ENCODE measurements around the gene GKN2. TPM values are rescaled to one million over a fixed set of nuclear protein-coding genes. Genes with fewer than 3 reads are reported as not detected.
"Not testable (repeated sequence)": the region's sequence is repeated elsewhere in the genome, so short reads cannot be mapped to it uniquely, and the experiment has no call there.

GKN2 gene
- total RNA-seq, 2 donors from 2014 or later = not detected

DNA sequence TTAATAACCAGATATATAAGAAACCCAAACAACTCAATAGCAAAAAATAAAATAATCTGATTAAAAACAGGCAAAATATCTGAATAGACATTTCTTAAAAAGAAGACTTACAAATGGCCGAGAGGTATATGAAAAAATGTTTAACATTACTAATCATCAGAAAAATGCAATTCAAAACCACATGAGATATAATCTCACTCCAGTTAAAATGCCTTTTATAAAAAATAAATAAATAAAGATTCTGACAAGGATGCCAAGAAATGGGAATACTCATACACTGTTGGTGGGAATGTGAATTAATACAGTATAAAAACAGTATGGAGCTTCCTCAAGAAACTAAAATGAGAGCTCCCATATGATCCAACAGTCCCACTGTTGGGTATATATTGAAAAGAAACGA lies 47.6 kb downstream of the GKN2 start:
- Histone ChIP-seq H3K4me3 (no peak overlapping the region), H3K27ac (no peak overlapping the region), H3K9me3 (peaks cover 7 to 30% of the 10 kb centered on the region in 2 donors), H3K4me1 (peaks cover 0 to 15% of the 10 kb centered on the region in 2 donors), H3K27me3 (no peaks in the 10 kb centered on the region), H3K36me3 (no peaks in the 10 kb centered on the region)
- DNase-seq (ENCODE audit: low spot score) = no peak
- TF ChIP-seq, protein P1, sequence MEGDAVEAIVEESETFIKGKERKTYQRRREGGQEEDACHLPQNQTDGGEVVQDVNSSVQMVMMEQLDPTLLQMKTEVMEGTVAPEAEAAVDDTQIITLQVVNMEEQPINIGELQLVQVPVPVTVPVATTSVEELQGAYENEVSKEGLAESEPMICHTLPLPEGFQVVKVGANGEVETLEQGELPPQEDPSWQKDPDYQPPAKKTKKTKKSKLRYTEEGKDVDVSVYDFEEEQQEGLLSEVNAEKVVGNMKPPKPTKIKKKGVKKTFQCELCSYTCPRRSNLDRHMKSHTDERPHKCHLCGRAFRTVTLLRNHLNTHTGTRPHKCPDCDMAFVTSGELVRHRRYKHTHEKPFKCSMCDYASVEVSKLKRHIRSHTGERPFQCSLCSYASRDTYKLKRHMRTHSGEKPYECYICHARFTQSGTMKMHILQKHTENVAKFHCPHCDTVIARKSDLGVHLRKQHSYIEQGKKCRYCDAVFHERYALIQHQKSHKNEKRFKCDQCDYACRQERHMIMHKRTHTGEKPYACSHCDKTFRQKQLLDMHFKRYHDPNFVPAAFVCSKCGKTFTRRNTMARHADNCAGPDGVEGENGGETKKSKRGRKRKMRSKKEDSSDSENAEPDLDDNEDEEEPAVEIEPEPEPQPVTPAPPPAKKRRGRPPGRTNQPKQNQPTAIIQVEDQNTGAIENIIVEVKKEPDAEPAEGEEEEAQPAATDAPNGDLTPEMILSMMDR (IDR thresholded peaks at IDR 0.05) = no peak

DNA sequence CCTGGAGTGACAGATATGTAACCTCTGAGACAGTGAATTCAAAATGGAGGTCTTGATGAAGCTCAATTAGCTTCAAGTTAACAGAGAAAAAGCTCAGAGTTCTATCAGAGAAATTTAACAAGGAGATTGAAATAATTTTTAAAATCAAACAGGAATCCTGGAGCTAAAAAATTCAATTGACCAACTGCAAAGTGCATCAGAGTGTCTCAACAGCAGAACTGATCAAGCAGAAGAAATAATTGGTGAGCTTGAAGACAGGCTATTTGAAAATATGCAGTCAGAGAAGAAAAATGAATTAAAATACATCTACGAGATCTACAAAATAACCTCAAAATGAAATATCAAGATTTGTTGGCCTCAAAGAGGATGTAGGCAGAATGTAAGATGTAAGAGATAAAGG lies 51.1 kb downstream of the GKN2 start:
- H3K36me3 ChIP-seq = no peaks in the 10 kb centered on the region
- TF ChIP-seq, protein P1 (IDR thresholded peaks at IDR 0.05) = no peak
- no peak overlapping the region for H3K27ac ChIP-seq

DNA sequence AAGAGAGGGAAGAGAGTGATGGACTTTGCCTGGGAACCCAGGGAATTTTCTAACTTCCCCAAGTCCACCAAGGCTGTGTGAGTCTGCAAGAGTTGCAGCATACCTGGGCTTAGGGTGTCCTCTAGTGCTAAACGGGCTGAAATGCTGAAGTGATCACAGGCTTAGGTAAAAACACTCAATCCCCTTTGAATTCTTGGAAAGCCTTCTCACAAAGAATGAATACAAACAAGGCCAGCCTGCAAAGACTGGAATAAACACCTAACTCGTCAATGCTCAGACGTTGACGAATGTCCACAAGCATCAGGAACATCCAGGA lies 51.5 kb downstream of the GKN2 start:
- Histone ChIP-seq H3K27ac (no peak overlapping the region), H3K4me3 (no peak overlapping the region), H3K9me3 (peaks cover 7 to 31% of the 10 kb centered on the region in 2 donors), H3K27me3 (no peaks in the 10 kb centered on the region), H3K4me1 (no peaks in the 10 kb centered on the region), H3K36me3 (no peaks in the 10 kb centered on the region)
- no peak for DNase-seq (ENCODE audit: low spot score)
- TF ChIP-seq, protein P1 (IDR thresholded peaks at IDR 0.05) = no peak

More for the DNA sequence above, 51.1 kb downstream of the GKN2 start:
- no peak for DNase-seq (ENCODE audit: low spot score)
- no peaks in the 10 kb centered on the region for H3K4me1 ChIP-seq
- peaks cover 7 to 31% of the 10 kb centered on the region in 2 donors for H3K9me3 ChIP-seq
- H3K27me3 ChIP-seq = no peaks in the 10 kb centered on the region
- no peak overlapping the region for H3K4me3 ChIP-seq

DNA sequence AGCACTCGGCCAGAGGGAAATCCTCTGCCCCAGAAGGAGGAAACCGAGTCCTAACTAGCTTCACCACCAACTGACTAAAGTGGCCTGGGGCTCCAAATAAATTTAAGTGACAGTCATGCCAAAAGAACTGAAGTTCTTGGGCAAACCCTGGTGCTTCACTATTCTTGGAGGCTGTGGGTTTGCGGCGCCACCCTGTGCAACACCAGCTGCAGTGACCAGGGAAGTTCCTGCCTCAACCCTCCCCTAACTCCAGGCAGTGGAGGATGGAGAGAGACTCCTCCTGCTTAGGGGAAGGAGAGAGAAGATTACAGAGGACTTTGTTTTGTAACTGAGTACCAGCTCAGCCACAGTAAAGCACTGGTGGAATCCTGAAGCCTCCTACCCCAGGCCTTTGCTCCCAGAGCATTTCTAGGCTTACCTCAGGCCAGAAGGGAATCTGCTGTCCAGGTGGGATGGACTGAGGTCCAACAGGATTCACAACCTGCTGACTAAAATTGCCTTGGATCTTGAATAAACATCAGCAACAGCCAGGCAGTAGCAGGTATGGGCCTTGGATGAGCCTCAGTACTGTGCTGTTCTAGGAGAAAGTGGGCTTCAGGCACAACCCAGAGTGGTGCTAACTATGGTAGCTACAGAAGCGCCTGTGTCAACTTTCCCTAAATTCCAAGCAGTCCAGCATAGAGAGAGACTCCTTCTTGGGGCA lies 52.0 kb downstream of the GKN2 start:
- TF ChIP-seq, protein P1 (IDR thresholded peaks at IDR 0.05) = no peak
- H3K27ac ChIP-seq = no peak overlapping the region
- H3K4me1 ChIP-seq = no peaks in the 10 kb centered on the region
- peaks cover 7 to 31% of the 10 kb centered on the region in 2 donors for H3K9me3 ChIP-seq
- no peak overlapping the region for H3K4me3 ChIP-seq
- H3K27me3 ChIP-seq = no peaks in the 10 kb centered on the region
- no peaks in the 10 kb centered on the region for H3K36me3 ChIP-seq
- DNase-seq (ENCODE audit: low spot score) = no peak

DNA sequence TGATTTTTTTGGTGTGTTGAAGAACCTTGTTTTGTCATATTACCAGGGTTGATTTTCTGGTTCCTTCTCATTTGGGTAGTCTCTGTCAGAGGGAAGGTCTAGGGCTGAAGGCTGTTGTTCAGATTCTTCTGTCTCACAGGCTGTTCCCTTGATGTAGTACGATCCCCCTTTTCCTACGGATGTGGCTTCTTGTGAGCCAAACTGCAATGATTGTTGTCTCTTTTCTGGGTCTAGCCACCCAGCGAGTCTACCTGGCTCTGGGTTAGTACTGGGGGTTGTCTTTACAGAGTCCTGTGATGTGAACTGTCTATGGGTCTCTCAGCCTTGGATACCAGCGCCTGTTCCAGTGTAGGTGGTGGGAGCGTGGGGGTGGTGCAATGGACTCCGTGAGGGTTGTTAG lies 56.7 kb downstream of the GKN2 start:
- not testable (repeated sequence) for H3K4me1 ChIP-seq; H3K36me3 ChIP-seq; DNase-seq (ENCODE audit: low spot score); H3K27me3 ChIP-seq; H3K4me3 ChIP-seq; H3K27ac ChIP-seq; H3K9me3 ChIP-seq

Other genes starting within 250 kb of the GKN2 start
- 10 to 100 TPM in 1 of 2 donors, 1 to 10 TPM in 1; 4.2 to 12.8 TPM for gene ARHGAP25, start 218.1 kb downstream of the GKN2 start, total RNA-seq
- gene BMP10, start 81.5 kb downstream of the GKN2 start, total RNA-seq = 1,000 to 10,000 TPM in 1 of 2 donors, 1 to 10 TPM in 1; 1.9 to 5,642 TPM
- gene GKN1, start 21.7 kb upstream of the GKN2 start, total RNA-seq = not detected
- gene ANTXR1, start 60.3 kb upstream of the GKN2 start, total RNA-seq = 10 to 100 TPM; 27.3 to 52.2 TPM